NCI-H2171 treated with DMSO at 0.1 percent for 48 hours (cell line): ENCODE results near the gene CCDC89.
A peak's percentile ranks its signal among the peaks of the same experiment; 100 is the strongest.
"Not testable (repeated sequence)": the region's sequence is repeated elsewhere in the genome, so short reads cannot be mapped to it uniquely, and the experiment has no call there.

Experiments
- DNase-seq: peaks from one replicate; lab custom pipeline; 2025; lab: John Stamatoyannopoulos, UW

Gene CCDC89

DNA sequence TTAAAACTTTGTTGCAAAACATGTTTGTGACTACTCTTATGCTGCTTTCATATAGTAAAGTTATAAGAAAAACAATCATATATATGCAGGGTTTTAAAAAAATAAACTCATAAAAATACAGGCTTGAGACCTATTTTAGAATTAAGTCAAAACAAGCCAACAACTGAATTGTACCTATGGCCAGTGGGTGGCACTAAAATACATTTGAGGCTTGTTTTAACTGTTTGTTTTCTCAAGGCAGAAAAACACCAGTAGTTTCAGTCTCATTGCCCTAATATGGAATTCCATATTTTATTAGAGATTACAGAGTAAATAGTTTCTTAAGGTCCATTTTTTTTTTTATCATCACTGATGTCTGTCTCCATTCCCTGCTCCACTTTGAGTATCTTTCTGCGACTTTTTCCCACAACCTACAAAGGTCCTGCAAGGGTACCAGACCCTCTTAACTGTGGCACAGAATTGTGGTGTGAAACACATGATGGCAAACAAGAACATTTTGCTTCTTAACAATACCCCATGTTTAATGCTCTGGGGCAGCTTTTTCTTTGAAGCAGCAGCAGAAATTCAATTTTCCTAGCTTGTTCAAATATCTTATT, 8.5 kb upstream of the CCDC89 start:
- peak; percentile 59 for DNase-seq

- peak; percentile 35 for DNase-seq
Measured at GRCh38 chr11:85685125-85685819, 723 bp downstream of the CCDC89 start.

GRCh38 chr11:85682330-85683305, 3.4 kb downstream of the CCDC89 start:
- peak; percentile 84 for DNase-seq

DNA sequence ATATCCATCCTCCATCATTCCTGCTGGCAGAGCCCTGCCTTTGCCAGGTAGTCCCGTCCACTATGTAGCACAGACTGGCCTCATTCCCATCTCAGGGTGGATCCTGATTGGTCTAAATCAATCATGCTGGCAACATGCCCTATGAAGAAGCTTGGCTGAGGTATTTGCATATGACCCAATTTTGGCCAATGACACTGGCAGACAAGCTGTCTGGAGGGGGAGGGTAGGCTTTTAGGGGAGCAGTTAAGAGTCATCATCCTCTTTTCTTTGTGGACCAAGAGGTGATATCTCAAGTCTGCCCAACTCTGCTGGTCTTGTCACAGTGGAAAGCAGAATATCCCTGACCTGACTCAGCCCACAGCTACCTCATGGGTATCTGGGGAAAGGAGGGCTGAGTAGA, 5.1 kb downstream of the CCDC89 start:
- no peak for DNase-seq

GRCh38 chr11:85679576-85679975, 6.4 kb downstream of the CCDC89 start:
- no peak for DNase-seq

GRCh38 chr11:85673393-85673792, 12.6 kb downstream of the CCDC89 start:
- no peak for DNase-seq

DNA sequence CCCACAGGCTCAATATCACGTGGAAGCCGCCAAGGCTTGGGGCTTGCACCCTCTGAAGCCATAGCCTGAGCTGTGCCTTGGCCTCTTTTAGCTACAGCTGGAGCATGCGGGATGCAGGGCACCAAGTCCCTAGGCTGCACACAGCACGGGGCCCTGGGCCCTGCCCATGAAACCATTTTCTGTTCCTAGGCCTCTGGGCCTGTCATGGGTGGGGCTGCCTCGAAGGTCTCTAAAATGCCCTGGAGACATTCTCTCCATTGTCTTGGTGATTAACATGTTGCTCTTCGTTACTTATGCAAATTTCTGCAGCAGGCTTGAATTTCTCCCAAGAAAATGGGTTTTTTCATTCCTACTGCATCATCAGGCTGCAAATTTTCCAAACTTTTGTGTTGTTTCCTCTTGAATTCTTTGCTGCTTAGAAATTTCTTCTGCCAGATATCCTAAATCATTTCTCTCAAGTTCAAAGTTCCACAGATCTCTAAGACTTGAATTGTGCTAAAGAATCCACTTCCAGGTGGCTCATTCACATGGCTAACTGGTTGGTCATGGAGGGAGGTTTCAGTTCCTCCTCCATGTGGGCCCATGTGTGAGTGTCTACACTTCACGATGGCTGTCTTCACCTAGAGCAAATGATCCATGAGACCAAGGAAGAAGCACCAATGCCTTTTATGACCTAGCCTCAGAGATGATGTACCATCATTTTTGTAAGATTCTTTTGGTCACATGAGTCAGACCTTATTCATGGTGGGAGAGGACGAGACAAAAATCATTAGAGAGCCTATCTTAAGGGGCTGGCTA, 13.7 kb downstream of the CCDC89 start:
- no peak for DNase-seq

DNA sequence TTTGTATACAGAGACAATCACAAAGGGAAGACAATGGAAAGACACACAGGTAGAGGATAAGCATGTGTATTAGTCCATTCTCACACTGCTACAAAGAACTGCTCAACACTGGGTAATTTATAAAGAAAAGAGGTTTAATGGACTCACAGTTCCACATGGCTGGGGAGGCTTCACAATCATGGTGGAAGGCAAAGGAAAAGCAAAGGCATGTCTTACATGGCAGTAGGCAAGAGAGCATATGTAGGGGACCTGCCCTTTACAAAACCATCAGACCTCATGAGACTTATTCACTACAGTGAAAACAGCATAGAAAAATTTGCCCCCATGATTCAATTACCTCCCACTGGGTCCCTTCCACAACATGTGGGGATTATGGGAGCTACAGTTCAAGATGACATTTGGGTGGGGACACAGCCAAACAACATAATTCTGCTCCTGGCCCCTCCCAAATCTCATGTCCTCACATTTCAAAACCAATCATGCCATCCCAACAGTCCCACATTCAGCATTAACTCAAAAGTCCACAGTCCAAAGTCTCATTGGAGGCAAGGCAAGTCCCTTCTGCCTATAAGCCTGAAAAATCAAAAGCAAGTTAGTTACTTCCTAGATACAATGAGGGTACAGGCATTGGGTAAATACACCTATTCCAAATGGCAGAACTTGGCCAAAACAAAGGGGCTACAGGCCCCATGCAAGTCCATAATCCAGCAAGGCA, 14.9 kb downstream of the CCDC89 start:
- DNase-seq: not testable (repeated sequence)

DNA sequence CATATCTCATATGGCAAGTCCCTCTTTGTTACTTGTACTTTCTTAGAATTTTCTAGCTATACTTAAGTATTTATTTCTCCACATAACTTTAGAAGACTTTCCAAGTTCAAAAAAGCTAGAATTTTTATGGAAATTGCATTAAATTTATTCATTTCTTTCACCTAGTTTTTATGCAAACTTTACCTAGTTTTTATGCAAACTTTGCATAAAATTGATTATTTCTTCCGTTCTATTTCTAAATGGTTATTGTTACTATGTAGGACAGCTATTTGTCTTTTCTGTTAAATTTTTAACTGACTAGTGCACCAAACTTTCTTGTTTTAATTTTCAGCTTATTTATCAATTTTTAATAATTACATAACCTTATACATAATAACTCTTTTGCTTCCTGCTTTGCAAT, 17.8 kb downstream of the CCDC89 start:
- DNase-seq: no peak

GRCh38 chr11:85666687-85667086, 19.3 kb downstream of the CCDC89 start:
- no peak for DNase-seq

GRCh38 chr11:85665733-85666132, 20.3 kb downstream of the CCDC89 start:
- no peak for DNase-seq

GRCh38 chr11:85664615-85665481, 21.1 kb downstream of the CCDC89 start, which contains the start of gene CREBZF:
TSS of gene CREBZF (minus strand) at chr11:85665129. CDS start at chr11:85664875, 254 bp downstream.
- peak; percentile 100 for DNase-seq

DNA sequence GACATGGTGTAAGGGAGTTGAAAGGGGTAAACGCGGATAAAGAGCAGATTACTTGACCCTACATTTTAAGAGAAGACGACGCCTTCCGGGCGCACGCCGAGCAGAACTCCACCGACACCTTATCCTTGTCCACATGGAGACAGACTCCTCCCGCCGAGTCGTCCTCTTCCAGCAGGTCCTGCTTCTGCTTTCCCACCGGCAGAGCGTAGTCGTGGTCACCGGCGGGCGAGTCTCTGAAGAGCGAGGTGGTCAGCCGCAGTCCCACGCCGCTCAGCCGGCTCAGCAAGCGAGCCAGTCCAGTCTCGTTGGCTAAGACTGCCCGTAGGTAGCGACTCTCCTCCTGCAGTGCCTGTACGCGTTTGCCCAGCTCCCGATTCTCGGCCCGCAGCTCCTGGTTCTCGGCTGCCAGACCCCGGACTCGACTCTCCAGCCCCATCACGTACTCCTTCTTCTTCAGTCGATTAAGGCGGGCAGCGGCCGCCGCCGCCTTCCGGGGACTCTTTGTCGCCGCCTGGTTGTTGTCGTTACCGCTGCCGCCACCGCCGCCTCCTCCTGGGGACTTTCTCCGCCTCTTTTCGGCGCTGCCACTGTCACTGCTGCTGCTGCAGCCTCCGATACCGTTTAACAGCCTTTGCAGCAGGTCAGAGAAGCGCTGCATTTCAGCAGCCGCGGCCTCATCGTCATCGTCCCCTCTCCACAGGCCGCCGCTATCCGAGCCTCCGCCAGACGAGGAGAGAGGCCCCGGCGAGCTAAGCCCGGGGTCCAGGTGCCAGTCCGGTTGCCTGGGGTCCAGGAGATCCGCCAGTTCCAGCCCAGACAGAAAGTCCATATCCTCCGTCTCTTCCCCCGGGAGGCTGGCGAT, 22.0 kb downstream of the CCDC89 start:
- peak; percentile 93 for DNase-seq

DNA sequence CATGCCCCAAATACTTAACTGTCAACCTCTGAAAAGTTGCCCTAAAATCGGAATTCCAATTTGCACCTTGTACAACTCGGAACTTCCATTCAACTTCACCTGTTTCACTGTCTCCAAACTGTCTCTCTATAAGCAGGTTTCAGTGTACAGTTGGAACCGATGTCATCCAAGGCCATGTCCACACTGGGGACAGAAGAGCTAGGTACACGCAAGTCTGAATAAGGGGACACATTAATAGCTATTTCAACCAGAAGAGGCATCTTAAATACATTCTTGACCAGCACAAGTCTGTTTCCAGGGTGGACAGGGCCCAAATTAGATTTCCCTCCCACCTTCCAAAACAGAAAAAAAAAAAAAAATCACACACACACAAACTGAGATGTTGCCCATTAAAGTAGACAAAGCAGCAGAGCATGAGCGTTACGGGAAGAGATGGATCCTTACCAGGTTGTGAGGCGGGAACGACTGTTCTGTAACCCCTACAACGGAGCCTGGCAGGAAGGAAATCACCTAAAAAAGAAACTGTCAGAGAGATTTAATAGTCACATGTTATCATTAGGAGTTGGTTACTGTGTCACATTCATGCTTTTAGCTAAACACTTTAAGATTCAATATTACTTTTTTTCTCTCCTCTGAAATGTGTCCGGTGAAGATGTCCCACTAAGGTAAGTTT, 22.8 kb downstream of the CCDC89 start:
- DNase-seq: peak; percentile 49

DNA sequence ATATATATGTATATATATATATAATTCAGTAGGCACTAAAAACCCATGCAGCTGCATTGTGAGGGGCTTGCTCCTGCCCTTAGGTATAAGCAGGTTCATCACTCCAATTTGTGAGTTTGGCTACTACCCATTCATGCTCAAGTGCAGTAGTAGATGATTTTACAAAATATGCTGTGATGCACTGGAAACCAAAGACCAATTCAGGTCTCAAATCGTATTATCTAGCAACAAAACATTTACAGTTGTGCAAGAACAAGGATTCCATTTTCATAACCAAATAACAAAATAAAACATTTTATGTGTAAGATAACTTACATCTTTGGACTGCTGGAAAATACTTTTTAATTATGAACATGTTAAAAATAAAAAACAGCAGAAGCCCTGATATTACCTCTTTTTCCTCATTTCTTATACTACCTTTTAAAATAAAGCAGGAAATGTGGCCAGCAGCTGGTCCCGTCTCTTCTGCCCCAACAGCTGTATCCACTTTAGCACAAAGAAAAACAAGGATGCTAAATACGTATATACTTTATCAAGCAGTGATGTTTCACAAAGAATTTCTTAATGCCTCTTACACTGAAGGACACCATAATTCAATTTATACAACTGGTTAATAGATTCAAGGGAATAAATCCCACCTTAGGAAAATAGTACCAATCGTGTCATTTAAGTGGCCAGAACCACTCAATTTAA, 23.9 kb downstream of the CCDC89 start:
- DNase-seq: no peak

DNA sequence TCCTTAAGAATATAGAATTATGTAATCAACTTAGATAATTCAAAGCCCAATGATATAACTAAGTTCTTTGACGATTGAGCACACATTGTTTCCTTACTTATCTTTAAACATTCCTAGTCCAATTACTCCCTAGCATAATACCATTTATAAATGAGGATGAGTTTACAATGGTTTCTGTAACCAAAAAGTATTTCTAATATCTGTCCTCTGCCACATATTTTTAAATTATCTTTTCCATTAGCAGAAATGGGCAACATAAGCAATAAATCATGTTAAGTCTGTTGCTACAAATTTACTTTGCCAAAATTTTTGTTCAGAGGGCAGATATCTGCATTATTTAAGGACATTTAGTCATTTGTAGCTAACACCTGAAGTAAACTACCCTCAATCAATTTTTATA, 27.8 kb downstream of the CCDC89 start:
- no peak for DNase-seq

GRCh38 chr11:85656777-85657176, 29.2 kb downstream of the CCDC89 start:
- no peak for DNase-seq

GRCh38 chr11:85654343-85654742, 31.7 kb downstream of the CCDC89 start:
- not testable (repeated sequence) for DNase-seq
